Fibroblast of the aortic adventitia (primary cell): Measurements from ENCODE around the gene PHACTR3. TPM values are rescaled to one million over a fixed set of nuclear protein-coding genes. Genes with fewer than 3 reads are reported as not detected.

ENCODE experiments used
- DNase-seq: peaks from one replicate; pipeline ENCODE4 v3.0.0-alpha.2; 2010; ENCODE audit warnings: low read depth
- H3K4me3 ChIP-seq: 2 replicates; pipeline ENCODE4 v1.5.1; 2011; ENCODE audit warnings: low read depth, mild to moderate bottlenecking, control low read depth, low read length, moderate library complexity
- CTCF ChIP-seq: IDR thresholded peaks from 2 replicates; pipeline ENCODE4 v1.5.1; 2011; ENCODE audit warnings: mild to moderate bottlenecking, low read length, control low read depth, inconsistent platforms; ENCODE audit not compliant: insufficient read depth
- total RNA-seq: library from RNA; depleted of rRNA; stranded (reverse); fragments of >200 nt; gene quantifications from 2 replicates; pipeline ENCODE4 v1.2.3, GENCODE V29; 2012; ENCODE audit warnings: low replicate concordance

The PHACTR3 gene
- total RNA-seq, 1 donor: not detected

GRCh38 chr20:59812286-59813125 is 208.2 kb downstream of the PHACTR3 start:
- no peak for DNase-seq
- no peak for TF ChIP-seq CTCF
- no peak overlapping the region for H3K4me3 ChIP-seq

- no peak for DNase-seq
- TF ChIP-seq CTCF: no peak
- H3K4me3 ChIP-seq: no peak overlapping the region
Observed at GRCh38 chr20:59813126-59813947, 209.0 kb downstream of the PHACTR3 start.

- TF ChIP-seq CTCF: no peak
- no peak for DNase-seq
Observed at GRCh38 chr20:59813948-59814839, 209.9 kb downstream of the PHACTR3 start.

GRCh38 chr20:59814840-59815340 is 210.6 kb downstream of the PHACTR3 start:
- no peak for TF ChIP-seq CTCF
- DNase-seq: no peak
- H3K4me3 ChIP-seq: no peak overlapping the region

More at GRCh38 chr20:59813948-59814839, 209.9 kb downstream of the PHACTR3 start:
- H3K4me3 ChIP-seq: no peak overlapping the region

- TF ChIP-seq CTCF: no peak
- DNase-seq: no peak
- no peak overlapping the region for H3K4me3 ChIP-seq
Observed at GRCh38 chr20:59816146-59816738, 211.9 kb downstream of the PHACTR3 start.

- TF ChIP-seq CTCF: no peak
Observed at GRCh38 chr20:59817406-59817805, 213.1 kb downstream of the PHACTR3 start.

More at GRCh38 chr20:59817406-59817805, 213.1 kb downstream of the PHACTR3 start:
- H3K4me3 ChIP-seq: no peak overlapping the region
- DNase-seq: no peak
